GM19463 (cell line): ENCODE measurements around the gene WFS1.

ENCODE experiments used
- ATAC-seq: cut with Tn5 transposase; IDR thresholded peaks from one replicate; pipeline ENCODE4 v1.9.1; 2021; ENCODE audit warnings: mild to moderate bottlenecking, moderate library complexity; ENCODE audit not compliant: unreplicated experiment

Gene WFS1

GRCh38 chr4:6322067-6322760 lies 52.6 kb downstream of the WFS1 start:
- ATAC-seq = no peak

DNA sequence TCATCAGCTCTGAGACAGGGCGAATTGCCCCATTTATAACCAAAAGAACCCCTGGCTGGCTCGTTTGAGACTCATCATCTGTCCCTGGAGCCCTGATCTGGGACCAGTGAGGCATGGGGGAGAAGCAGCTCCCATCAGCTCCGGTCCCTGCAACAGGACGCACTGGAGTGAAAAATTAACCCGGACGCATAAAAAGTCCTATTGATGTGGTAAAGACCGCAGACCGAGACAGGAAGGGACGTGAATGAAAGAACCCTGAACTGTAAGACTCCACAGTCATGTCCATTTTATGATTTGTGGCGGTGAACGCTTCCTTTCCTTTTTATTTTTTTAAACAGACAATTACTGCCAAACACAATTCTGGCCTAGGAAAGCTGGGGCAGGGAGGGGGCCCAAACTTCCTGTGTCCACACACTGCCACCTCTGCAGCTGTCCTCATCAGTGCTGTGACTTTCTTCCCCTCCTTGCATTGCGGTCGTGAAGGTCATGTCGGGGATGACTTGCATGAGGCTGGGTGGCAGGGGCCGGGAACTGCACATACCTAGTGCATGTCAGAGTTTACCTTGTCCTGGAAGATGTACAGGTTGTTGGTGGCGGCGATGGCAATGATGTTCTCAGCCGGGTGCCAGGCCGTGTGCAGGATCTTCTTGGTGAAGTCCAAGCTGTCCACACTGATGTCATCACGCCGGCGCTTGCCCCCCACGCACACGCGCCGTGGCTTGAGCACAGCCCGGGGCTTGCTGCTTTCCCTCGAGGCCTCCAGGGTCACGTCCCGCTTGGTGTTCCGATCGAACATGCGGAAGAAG lies 53.3 kb downstream of the WFS1 start:
- peak; percentile 55 for ATAC-seq

GRCh38 chr4:6324461-6324998 lies 54.9 kb downstream of the WFS1 start:
- no peak for ATAC-seq

DNA sequence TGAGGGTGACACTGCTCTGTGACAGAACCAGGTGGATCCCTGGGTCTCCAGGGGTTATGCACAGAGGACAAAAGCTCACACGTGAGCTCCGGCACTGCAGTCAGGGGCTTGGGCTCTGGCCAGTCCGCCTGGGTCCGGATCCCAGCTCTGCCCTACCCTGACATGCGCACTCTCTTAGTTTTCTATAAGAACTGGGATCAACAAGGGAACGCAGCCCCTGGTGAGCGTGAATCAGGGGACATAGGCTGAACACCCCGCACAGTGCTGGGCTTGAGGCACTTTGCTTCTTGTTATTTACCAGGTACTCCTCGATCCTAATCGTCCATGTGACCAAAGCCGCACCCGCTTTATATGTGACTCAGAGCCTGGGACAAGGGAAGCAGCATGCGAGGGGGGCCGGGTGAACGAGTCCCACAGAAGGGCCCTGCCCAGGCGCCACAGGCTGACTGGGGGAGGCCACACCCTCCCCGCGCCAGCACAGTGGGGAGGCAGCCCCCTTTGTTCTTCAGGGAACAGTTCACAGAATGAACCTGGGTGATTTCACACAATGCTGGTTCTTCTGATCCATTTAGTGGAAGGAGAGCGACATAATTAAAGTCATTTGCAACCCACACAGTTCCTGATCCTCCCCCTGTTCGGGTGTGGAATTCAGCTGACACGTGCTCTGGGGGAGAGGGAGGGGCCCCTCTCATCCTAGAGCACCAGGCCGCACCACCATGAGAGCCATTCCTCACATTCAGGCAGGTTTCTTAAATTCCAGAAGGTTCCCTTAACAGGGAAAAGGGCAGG lies 55.5 kb downstream of the WFS1 start:
- no peak for ATAC-seq

GRCh38 chr4:6325788-6326290 lies 56.2 kb downstream of the WFS1 start:
- ATAC-seq = no peak

GRCh38 chr4:6326312-6327060 lies 56.8 kb downstream of the WFS1 start:
- ATAC-seq = no peak

DNA sequence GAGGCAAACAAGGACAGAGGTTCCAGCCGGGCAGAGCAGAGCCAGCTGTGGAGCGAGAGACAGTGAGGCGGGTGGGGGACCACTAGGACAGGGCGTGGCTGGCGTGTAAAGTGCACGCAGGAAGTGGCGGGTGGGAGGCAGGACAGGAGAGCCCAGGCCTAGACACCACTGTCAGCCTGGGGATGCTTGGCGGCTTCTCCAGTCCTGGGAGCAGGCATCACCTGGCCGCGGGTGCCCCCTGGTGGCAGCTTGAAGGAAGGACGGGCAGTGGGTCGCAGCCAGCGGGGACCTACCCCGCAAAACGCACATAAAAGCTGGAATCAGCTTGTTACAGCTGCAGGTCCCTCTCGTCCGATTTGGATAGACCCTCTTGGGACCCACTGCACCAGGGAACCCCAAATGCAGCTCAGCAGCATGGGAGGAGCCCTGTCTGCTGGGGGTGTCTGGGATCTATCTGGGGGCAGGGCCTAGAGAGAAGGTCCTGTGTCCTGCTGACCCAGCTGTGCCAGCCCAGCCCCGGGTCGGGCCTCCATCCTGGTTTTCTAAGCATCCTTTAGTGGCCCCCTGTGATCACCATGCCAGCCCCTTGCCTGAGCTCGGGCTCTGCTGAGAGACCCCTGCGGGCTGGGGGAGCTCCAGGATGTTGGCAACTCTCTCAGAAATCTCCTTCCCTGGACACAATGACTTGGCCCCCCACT lies 57.7 kb downstream of the WFS1 start:
- ATAC-seq = no peak

DNA sequence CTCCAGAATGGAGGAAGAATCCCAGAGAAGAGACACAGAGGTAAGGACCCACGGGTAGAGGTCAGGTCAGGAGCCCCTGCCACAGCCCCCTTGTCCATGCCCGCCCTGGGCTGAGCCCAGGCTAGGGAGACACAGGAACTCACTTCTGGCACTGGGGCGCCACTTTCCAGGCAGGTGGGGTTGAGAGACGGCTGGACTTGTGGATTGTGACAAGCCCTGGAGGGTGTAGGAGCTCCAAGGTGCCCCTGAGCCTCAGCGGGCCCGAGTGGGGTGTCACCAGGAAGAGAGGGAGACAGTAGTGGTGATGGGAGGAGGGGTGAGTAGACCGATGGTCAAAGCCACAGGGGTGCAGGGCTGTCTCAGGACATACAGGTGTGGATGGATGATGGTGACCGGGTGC lies 58.9 kb downstream of the WFS1 start:
- ATAC-seq = no peak

DNA sequence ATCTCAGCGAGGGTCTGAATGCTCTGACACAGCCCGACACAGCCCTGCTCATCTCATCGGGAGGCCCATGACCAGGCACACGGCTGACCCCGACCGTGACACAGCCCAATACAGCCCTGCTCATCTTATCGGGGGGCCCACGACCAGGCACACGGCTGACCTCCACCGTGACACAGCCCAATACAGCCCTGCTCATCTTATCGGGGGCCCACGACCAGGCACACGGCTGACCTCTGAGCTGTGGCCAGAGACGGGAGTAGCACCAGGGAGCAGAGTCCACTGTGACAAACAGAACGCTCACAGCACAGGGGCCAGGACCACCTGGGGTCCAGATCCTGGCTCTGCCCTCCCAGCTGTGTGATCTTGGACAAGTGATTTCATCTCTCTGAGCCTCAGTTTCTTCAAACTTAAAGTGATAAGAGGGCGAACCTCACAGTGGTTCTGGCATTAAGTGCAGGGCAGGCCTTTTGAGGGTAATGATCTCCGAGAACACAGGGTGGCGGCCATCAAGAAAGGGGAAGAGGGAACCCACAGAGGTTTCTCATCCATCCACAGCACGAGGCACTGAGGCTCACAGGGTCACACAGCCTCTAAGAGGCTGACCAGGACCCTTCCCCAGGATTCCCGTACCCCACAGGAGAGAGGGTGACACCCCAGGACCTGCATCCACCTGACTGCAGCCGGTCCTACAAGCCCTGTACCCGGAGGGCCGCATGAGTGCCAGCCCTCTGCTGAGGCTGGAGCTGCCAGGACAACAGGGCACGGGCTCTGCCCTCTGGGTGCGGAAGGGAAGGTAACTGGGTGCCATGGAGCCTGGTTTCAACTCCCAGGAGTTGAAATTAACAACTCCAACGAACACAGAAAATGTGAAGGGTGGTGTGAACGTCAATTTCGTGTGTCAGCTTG lies 60.1 kb downstream of the WFS1 start:
- no peak for ATAC-seq

DNA sequence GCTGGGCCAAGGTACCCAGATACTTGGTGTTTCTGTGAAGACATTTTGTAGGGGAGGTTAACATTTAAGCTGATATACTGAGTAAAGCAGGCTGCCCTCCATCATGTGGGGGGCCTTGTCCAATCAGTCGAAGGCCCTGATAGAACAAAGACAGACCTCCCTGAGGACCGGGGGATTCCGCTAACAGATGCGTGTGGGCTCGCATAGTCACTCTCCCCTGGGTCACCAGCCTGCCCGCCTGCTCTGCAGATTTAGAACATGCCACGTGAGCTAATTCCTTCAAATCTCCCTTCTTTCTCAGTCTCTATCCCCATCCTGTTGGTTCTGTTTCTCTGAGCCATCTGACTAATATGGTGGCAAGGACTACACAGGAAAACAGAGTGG lies 60.7 kb downstream of the WFS1 start:
- ATAC-seq = no peak

DNA sequence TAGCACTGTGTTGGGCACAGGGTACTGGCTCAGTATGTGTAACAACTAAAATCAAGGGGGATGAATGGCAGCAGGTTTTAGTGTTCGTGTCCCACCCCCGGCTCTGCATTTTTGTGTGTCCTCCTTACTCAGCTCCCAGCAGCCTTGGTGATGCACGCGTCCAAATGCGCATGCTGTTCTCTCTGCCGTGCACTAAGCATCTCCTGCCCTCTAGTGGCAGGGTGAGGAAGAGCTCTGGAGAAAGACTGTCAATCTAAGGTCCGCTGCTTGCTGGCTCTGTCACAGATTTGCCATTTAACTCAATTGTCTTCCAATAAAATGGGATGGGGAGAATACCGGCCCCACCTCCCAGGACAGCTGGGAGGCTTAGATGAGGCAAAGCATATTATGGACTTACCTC lies 61.4 kb downstream of the WFS1 start:
- no peak for ATAC-seq

- ATAC-seq = no peak
Measured at GRCh38 chr4:6331468-6331867, 61.8 kb downstream of the WFS1 start.

- ATAC-seq = no peak
Measured at GRCh38 chr4:6332042-6332668, 62.5 kb downstream of the WFS1 start.

DNA sequence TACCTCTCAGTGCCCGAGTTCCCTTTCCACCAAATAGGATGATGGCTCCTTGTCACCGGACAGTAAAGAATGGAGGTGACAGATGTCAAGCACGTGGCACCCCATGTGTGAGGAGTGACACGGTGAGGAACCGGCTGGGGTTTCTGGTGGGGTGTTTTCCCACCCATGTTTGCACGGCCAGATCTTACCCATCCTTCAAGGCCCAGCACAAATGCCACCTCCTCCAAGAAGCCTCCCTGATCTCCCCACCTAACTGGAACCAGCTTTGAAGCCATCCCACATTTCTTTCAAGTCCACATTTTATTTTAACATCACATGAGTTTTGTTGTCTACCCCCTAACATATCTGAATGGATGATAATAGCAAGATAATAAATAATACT lies 63.0 kb downstream of the WFS1 start:
- ATAC-seq = no peak

GRCh38 chr4:6333301-6334202 lies 63.9 kb downstream of the WFS1 start:
- no peak for ATAC-seq

GRCh38 chr4:6334203-6334887 lies 64.7 kb downstream of the WFS1 start:
- ATAC-seq = no peak

DNA sequence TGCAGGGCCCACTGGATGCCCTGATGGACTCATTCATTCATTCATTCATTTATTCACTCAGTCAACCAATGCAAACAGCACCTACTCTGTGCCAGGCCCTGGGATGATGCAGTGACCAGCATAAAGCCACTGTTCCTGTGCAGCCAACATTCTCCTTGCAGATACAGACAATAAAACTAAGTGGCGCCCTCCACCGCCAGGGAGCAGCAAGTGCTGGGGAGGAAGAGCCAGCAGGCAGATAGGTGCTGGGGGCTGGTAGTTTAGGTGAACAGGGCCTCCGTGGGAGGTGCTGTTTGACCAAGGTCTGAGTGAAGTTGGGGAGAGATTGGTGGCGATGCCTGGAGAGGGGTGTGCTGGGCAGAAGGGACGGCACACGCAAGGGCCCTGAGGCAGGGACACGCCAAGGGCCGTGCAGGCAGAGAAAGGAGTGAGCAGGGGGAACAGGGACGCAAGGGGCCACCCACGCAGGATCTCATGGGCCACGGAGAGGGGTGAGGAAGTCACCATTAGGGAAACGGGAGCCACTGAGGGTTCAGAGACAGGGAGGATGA lies 65.5 kb downstream of the WFS1 start:
- ATAC-seq = no peak
